ENCODE results near the gene CUL4A. TPM values are rescaled to one million over a fixed set of nuclear protein-coding genes. Genes with fewer than 3 reads are reported as not detected.

Gene CUL4A
- total RNA-seq, 1 experiment from 2014 or later = 91.0 TPM

DNA sequence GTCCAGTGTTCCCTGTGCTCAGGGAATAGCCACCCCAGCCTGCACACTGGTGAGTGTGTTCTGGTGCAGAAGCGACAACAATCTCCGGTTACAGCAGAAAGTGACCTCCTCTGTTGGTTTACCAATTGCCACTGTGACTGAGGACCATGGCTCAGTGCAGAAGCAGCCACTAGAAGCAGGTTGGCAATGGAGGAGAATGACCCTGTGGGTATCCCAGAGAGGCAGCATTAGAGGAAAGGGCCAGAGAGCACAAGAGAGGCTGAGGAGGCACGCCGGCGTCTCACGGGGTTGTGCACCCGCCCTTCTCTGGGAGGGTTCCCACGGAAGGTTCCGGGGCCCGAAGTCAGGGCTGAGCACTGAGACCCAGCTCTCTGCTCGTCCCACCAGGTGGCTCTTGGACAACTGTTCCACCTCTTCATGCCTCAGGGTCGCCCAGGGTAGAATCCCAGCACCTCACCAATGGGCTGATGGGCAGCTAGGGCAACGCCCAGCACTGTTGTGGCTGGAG is 36.9 kb upstream of the CUL4A start:
- Histone ChIP-seq H2AFZ (no peak overlapping the region), H3K4me1 (replicated peaks; ENCODE audit: insufficient read depth) (no peaks in the 10 kb centered on the region), H3K9me3 (ENCODE audit: insufficient read depth, low read depth) (no peaks in the 10 kb centered on the region), H3F3A (ENCODE audit: insufficient read depth, low read depth) (peaks cover 7% of the 10 kb centered on the region; the same call in 1 of the 2 replicates), H3K4me3 (no peak overlapping the region), H3K9me2 (ENCODE audit: insufficient read depth) (no peaks in the 10 kb centered on the region), H4K20me1 (ENCODE audit: insufficient read depth) (no peaks in the 10 kb centered on the region), H3K27me3 (ENCODE audit: insufficient read depth, low read depth) (no peaks in the 10 kb centered on the region), H3K27ac (no peak overlapping the region), H3K36me3 (ENCODE audit: low read depth) (peaks cover 5% of the 10 kb centered on the region; the same call in 1 of the 2 replicates), H3K4me2 (no peak overlapping the region), H3K79me2 (ENCODE audit: low read depth) (no peaks in the 10 kb centered on the region)
- ChIA-PET CTCF (no interaction called here), POLR2A (ENCODE audit: unreplicated experiment) (no interaction called here)
- no TSS peak for BruUV-seq (replicated peaks)
- intact Hi-C loops (cut with micrococcal nuclease; ENCODE audit: unreplicated experiment) = no loop called here
- TF ChIP-seq EZH2 (IDR thresholded peaks at IDR 0.05; ENCODE audit: low read depth) (no peak), CTCF (conservative IDR thresholded peaks at IDR 0.05) (no peak)
- no peak for DNase-seq

- H2AFZ ChIP-seq = no peak overlapping the region
- H3K4me3 ChIP-seq = no peak overlapping the region
- H3K36me3 ChIP-seq (ENCODE audit: low read depth) = peaks cover 30% of the 10 kb centered on the region
- H3K9me2 ChIP-seq (ENCODE audit: insufficient read depth) = no peaks in the 10 kb centered on the region
- POLR2A ChIA-PET (ENCODE audit: unreplicated experiment) = no interaction called here
- H3K4me2 ChIP-seq = no peak overlapping the region
- DNase-seq = no peak
- TF ChIP-seq EZH2 (IDR thresholded peaks at IDR 0.05; ENCODE audit: low read depth) (no peak), CTCF (conservative IDR thresholded peaks at IDR 0.05) (no peak)
- CTCF ChIA-PET = no interaction called here
- no peaks in the 10 kb centered on the region for H3K27me3 ChIP-seq (ENCODE audit: insufficient read depth, low read depth)
- no peaks in the 10 kb centered on the region for H3K79me2 ChIP-seq (ENCODE audit: low read depth)
- no peaks in the 10 kb centered on the region for H3K4me1 ChIP-seq (replicated peaks; ENCODE audit: insufficient read depth)
- H3K27ac ChIP-seq = no peak overlapping the region
- H3F3A ChIP-seq (ENCODE audit: insufficient read depth, low read depth) = 0 out of 2 replicates have a peak, but pooled peaks cover 7% of the 10 kb centered on the region
- no peaks in the 10 kb centered on the region for H3K9me3 ChIP-seq (ENCODE audit: insufficient read depth, low read depth)
- BruUV-seq (replicated peaks) = no TSS peak
- H4K20me1 ChIP-seq (ENCODE audit: insufficient read depth) = 0 out of 2 replicates have a peak, but pooled peaks cover 4% of the 10 kb centered on the region
- intact Hi-C loops (cut with micrococcal nuclease; ENCODE audit: unreplicated experiment) = no loop called here
Measured at GRCh38 chr13:113176280-113176679, 33.1 kb upstream of the CUL4A start.

DNA sequence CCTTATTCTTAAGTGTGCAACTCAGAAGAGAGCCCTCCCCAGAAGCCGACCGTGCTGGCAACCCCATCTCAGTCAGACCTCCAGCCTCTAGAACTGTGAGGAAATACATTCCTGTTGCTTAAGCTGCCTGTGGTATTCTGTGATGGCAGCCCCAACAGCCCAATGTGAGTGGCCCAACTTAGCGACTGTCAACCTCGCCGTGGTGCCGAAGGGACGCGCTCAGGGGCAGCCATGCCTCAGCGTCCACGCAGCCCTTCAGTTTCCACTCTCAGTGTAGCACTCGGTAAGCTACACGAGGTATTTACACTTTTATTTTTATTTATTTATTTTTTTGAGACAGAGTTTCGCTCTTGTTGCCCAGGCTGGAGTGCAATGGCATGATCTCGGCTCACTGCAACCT is 32.6 kb upstream of the CUL4A start:
- Histone ChIP-seq H3K79me2 (ENCODE audit: low read depth) (no peaks in the 10 kb centered on the region), H3K4me1 (replicated peaks; ENCODE audit: insufficient read depth) (no peaks in the 10 kb centered on the region), H4K20me1 (ENCODE audit: insufficient read depth) (0 out of 2 replicates have a peak, but pooled peaks cover 4% of the 10 kb centered on the region), H3K9me3 (ENCODE audit: insufficient read depth, low read depth) (no peaks in the 10 kb centered on the region), H3K4me2 (no peak overlapping the region), H3K36me3 (ENCODE audit: low read depth) (peaks cover 35% of the 10 kb centered on the region), H3K27ac (no peak overlapping the region), H3K27me3 (ENCODE audit: insufficient read depth, low read depth) (no peaks in the 10 kb centered on the region), H3F3A (ENCODE audit: insufficient read depth, low read depth) (0 out of 2 replicates have a peak, but pooled peaks cover 7% of the 10 kb centered on the region), H2AFZ (no peak overlapping the region), H3K4me3 (no peak overlapping the region), H3K9me2 (ENCODE audit: insufficient read depth) (no peaks in the 10 kb centered on the region)
- CTCF ChIA-PET = no interaction called here
- POLR2A ChIA-PET (ENCODE audit: unreplicated experiment) = no interaction called here
- DNase-seq = no peak
- intact Hi-C loops (cut with micrococcal nuclease; ENCODE audit: unreplicated experiment) = no loop called here
- TF ChIP-seq EZH2 (IDR thresholded peaks at IDR 0.05; ENCODE audit: low read depth) = no peak
- no peak for TF ChIP-seq CTCF (conservative IDR thresholded peaks at IDR 0.05)
- BruUV-seq (replicated peaks) = no TSS peak
